ENCODE measurements around the gene ATP13A5. TPM values are rescaled to one million over a fixed set of nuclear protein-coding genes. Genes with fewer than 3 reads are reported as not detected.

ATP13A5 gene
- total RNA-seq, 4 donors from 2014 or later, result 1.6 to 3.5 (median 2.4) TPM

- H3K36me3 ChIP-seq, result no peaks in the 10 kb centered on the region
Measured at GRCh38 chr3:193342551-193342950, 36.0 kb downstream of the ATP13A5 start.

GRCh38 chr3:193335031-193335430 is 43.5 kb downstream of the ATP13A5 start:
- TF ChIP-seq POLR2A (IDR thresholded peaks at IDR 0.05) (no peak), CTCF (IDR thresholded peaks at IDR 0.05) (no peak)
- Histone ChIP-seq H3K4me1 (no peaks in the 10 kb centered on the region), H3K27me3 (no peaks in the 10 kb centered on the region), H3K36me3 (no peaks in the 10 kb centered on the region), H3K9me3 (no peaks in the 10 kb centered on the region), H3K4me3 (replicated peaks in 1 of 3) (no peak overlapping the region), H3K27ac (no peak overlapping the region)
- no peak for DNase-seq
- intact Hi-C loops (cut with DNase I), result no loop called here
- 86 to 96% methylated on average over 1 of the region's 1 CpG for WGBS, 2 donors

More at GRCh38 chr3:193342551-193342950, 36.0 kb downstream of the ATP13A5 start:
- no peaks in the 10 kb centered on the region for H3K4me1 ChIP-seq
- TF ChIP-seq CTCF (IDR thresholded peaks at IDR 0.05) (no peak), POLR2A (IDR thresholded peaks at IDR 0.05) (no peak)
- no peaks in the 10 kb centered on the region for H3K27me3 ChIP-seq
- 77 to 78% methylated on average over 2 of the region's 2 CpGs for WGBS, 2 donors
- intact Hi-C loops (cut with DNase I), result no loop called here
- H3K27ac ChIP-seq, result no peak overlapping the region
- H3K9me3 ChIP-seq, result no peaks in the 10 kb centered on the region
- no peak for DNase-seq
- H3K4me3 ChIP-seq (replicated peaks in 1 of 3), result no peak overlapping the region

- WGBS, 2 donors, result 85 to 93% methylated on average over 1 of the region's 1 CpG
- intact Hi-C loops (cut with DNase I), result no loop called here
- TF ChIP-seq CTCF (IDR thresholded peaks at IDR 0.05), result no peak
- no peak for TF ChIP-seq POLR2A (IDR thresholded peaks at IDR 0.05)
Measured at GRCh38 chr3:193333229-193333628, 45.3 kb downstream of the ATP13A5 start.

GRCh38 chr3:193330555-193331204 is 47.9 kb downstream of the ATP13A5 start:
- H3K4me3 ChIP-seq (replicated peaks in 1 of 3), result no peak overlapping the region
- 84 to 88% methylated on average over 3 of the region's 3 CpGs for WGBS, 2 donors
- TF ChIP-seq CTCF (IDR thresholded peaks at IDR 0.05) (no peak), POLR2A (IDR thresholded peaks at IDR 0.05) (no peak)
- intact Hi-C loops (cut with DNase I), result no loop called here
- H3K9me3 ChIP-seq, result no peaks in the 10 kb centered on the region
- no peaks in the 10 kb centered on the region for H3K27me3 ChIP-seq
- DNase-seq, result no peak
- H3K4me1 ChIP-seq, result no peaks in the 10 kb centered on the region
- H3K27ac ChIP-seq, result no peak overlapping the region
- no peaks in the 10 kb centered on the region for H3K36me3 ChIP-seq

More at GRCh38 chr3:193333229-193333628, 45.3 kb downstream of the ATP13A5 start:
- Histone ChIP-seq H3K27ac (no peak overlapping the region), H3K36me3 (no peaks in the 10 kb centered on the region), H3K4me3 (replicated peaks in 1 of 3) (no peak overlapping the region), H3K9me3 (no peaks in the 10 kb centered on the region), H3K27me3 (no peaks in the 10 kb centered on the region), H3K4me1 (no peaks in the 10 kb centered on the region)
- no peak for DNase-seq

- H3K4me3 ChIP-seq (replicated peaks in 1 of 3), result no peak overlapping the region
- DNase-seq, result no peak
- no peak overlapping the region for H3K27ac ChIP-seq
- no peaks in the 10 kb centered on the region for H3K27me3 ChIP-seq
- no peaks in the 10 kb centered on the region for H3K4me1 ChIP-seq
- intact Hi-C loops (cut with DNase I), result no loop called here
- no peaks in the 10 kb centered on the region for H3K9me3 ChIP-seq
- WGBS, 2 donors, result 81 to 87% methylated on average over 2 of the region's 2 CpGs
- H3K36me3 ChIP-seq, result no peaks in the 10 kb centered on the region
- TF ChIP-seq CTCF (IDR thresholded peaks at IDR 0.05) (no peak), POLR2A (IDR thresholded peaks at IDR 0.05) (no peak)
Measured at GRCh38 chr3:193317682-193318300, 60.8 kb downstream of the ATP13A5 start.
